GM21515 (cell line): Measurements from ENCODE around the gene SPRED2.
A peak's percentile ranks its signal among the peaks of the same experiment; 100 is the strongest.

ENCODE experiments used
- ATAC-seq: cut with Tn5 transposase; IDR thresholded peaks from one replicate; pipeline ENCODE4 v1.9.1; 2021; ENCODE audit not compliant: unreplicated experiment

SPRED2 gene

GRCh38 chr2:65369980-65370379 lies 62.4 kb downstream of the SPRED2 start:
- ATAC-seq, result no peak

- no peak for ATAC-seq
Measured at GRCh38 chr2:65369574-65369973, 62.8 kb downstream of the SPRED2 start.

GRCh38 chr2:65368468-65368867 lies 63.9 kb downstream of the SPRED2 start:
- no peak for ATAC-seq

- no peak for ATAC-seq
Measured at GRCh38 chr2:65367524-65367923, 64.9 kb downstream of the SPRED2 start.

GRCh38 chr2:65366595-65367125 lies 65.7 kb downstream of the SPRED2 start:
- peak; percentile 46 for ATAC-seq

GRCh38 chr2:65364986-65365733 lies 67.2 kb downstream of the SPRED2 start:
- no peak for ATAC-seq

- no peak for ATAC-seq
Measured at GRCh38 chr2:65363879-65364666, 68.3 kb downstream of the SPRED2 start.

- no peak for ATAC-seq
Measured at GRCh38 chr2:65361623-65362022, 70.8 kb downstream of the SPRED2 start.

GRCh38 chr2:65360441-65360840 lies 72.0 kb downstream of the SPRED2 start:
- ATAC-seq, result no peak

- ATAC-seq, result no peak
Measured at GRCh38 chr2:65358678-65359400, 73.6 kb downstream of the SPRED2 start.

GRCh38 chr2:65357959-65358294 lies 74.5 kb downstream of the SPRED2 start:
- peak; percentile 82 for ATAC-seq

- ATAC-seq, result peak; percentile 36
Measured at GRCh38 chr2:65357095-65357958, 75.1 kb downstream of the SPRED2 start.

- no peak for ATAC-seq
Measured at GRCh38 chr2:65355186-65355831, 77.1 kb downstream of the SPRED2 start.

- no peak for ATAC-seq
Measured at GRCh38 chr2:65354773-65355172, 77.6 kb downstream of the SPRED2 start.

GRCh38 chr2:65353927-65354326 lies 78.5 kb downstream of the SPRED2 start:
- ATAC-seq, result no peak

- no peak for ATAC-seq
Measured at GRCh38 chr2:65353046-65353445, 79.4 kb downstream of the SPRED2 start.

- ATAC-seq, result no peak
Measured at GRCh38 chr2:65351948-65352595, 80.3 kb downstream of the SPRED2 start.

GRCh38 chr2:65351234-65351947 lies 81.0 kb downstream of the SPRED2 start:
- ATAC-seq, result no peak

- ATAC-seq, result peak; percentile 63
Measured at GRCh38 chr2:65350651-65351056, 81.7 kb downstream of the SPRED2 start.
